PFSK-1 (cell line): Measurements from ENCODE around the gene GRAMD1B.

Source experiments
- FOXP2 ChIP-seq: optimal IDR thresholded peaks from 2 replicates; pipeline ENCODE3; 2011; ENCODE audit warnings: borderline replicate concordance, control low read depth, inconsistent platforms; ENCODE audit not compliant: insufficient read depth; ENCODE audit errors: extremely low read length, extremely low read depth
- POLR2AphosphoS5 ChIP-seq: IDR thresholded peaks from 2 replicates; pipeline ENCODE4 v1.6.1; 2012; ENCODE audit warnings: low read depth, mild to moderate bottlenecking, control low read depth, low read length, moderate library complexity
- REST ChIP-seq, 2 experiments: IDR thresholded peaks; 2 replicates each; pipeline versions ENCODE4 v1.6.1 to v1.8.0; 2011 to 2012; ENCODE audit warnings: low read depth in 2 of 2, low read length in 2 of 2, control low read depth in 1 of 2, inconsistent platforms in 1 of 2, mild to moderate bottlenecking in 1 of 2, moderate library complexity in 1 of 2; ENCODE audit not compliant: insufficient read depth in 1 of 2
- SIN3A ChIP-seq: IDR thresholded peaks from 2 replicates; pipeline ENCODE4 v1.6.1; 2012; ENCODE audit warnings: mild to moderate bottlenecking, low read length, moderate library complexity, borderline replicate concordance; ENCODE audit not compliant: insufficient read depth
- TAF1 ChIP-seq: IDR thresholded peaks from 2 replicates; pipeline ENCODE4 v1.6.1; 2012; ENCODE audit warnings: low read length, control low read depth, borderline replicate concordance; ENCODE audit not compliant: insufficient read depth

The GRAMD1B gene

GRCh38 chr11:123479048-123479837 is 49.2 kb downstream of the GRAMD1B start:
- TF ChIP-seq SIN3A (no peak), REST (IDR thresholded peaks at IDR 0.05; ENCODE audit: insufficient read depth in 1 of 2, low read depth in 2 of 2, low read length in 2 of 2) (no peak), FOXP2 (no peak), POLR2AphosphoS5 (no peak; the same call in 1 of the 2 replicates), TAF1 (no peak)

DNA sequence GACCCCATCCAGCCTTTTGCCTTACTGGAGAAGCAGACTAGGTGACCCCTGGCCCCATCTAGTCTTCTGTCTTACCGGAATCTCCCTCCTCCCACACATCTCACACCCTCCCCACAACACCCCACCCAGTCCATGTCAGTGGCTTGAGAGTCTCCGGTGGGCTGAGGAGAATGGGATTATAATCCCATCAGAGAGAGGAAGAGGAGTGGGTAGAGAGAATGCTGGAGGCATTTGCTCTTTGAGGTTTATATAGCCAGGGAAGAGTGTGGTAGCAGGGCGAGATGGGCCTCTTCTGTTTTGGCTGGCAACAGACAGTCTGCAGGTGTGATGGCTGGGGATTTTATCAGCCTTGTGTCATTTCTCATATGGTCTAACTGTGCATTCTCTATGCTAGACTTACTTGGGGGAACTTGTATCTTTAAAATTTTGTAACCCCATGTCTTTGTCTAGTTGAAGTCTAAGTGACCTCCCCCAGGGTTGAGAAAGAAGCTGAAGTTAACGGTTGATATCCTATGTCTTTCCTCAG is 50.3 kb downstream of the GRAMD1B start:
- no peak for TF ChIP-seq REST (IDR thresholded peaks at IDR 0.05; ENCODE audit: insufficient read depth in 1 of 2, low read depth in 2 of 2, low read length in 2 of 2)

DNA sequence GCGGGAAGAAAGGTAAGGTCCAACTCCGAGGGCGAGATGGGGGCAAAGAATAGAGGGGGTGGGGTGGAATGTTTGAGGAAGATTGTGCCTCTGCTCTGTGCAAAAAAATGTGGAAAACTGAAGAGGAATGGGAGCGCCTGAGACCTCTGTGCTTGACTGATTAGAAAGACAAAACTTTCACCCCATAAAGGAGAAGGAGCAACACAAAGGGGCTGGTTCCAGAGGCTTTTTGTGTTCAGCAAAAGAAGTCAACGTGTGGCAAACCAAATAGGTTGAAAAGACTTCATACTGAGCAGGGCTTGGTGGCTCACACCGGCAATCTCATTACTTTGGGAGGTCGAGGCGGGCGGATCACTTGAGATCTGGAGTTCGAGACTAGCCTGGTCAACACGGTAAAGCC is 50.8 kb downstream of the GRAMD1B start:
- TF ChIP-seq SIN3A: no peak

DNA sequence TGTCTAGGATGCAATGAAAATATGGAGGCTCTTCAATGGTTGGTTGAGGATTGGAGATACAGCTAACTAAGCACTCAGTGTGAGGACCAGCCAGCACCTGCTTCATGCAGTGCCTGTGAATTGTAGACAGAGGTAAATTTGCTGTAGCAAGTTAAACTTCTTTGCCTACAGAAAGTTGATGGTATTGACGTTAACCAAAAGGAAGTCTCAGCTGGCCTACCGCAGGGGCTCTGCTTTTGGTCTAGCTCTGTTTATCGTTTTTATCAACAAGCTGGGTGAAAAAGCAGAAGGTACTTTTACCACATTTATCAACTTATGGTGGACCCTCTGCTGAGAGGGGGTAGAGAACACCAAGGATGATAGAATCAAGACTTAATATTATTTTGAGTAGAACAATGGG is 51.6 kb downstream of the GRAMD1B start:
- TF ChIP-seq POLR2AphosphoS5 (no peak), SIN3A (no peak), FOXP2 (no peak), TAF1 (no peak), REST (IDR thresholded peaks at IDR 0.05; ENCODE audit: insufficient read depth in 1 of 2, low read depth in 2 of 2, low read length in 2 of 2) (no peak)

- no peak for TF ChIP-seq POLR2AphosphoS5
- no peak for TF ChIP-seq SIN3A
- TF ChIP-seq TAF1: no peak
- no peak for TF ChIP-seq FOXP2
- no peak for TF ChIP-seq REST (IDR thresholded peaks at IDR 0.05; ENCODE audit: insufficient read depth in 1 of 2, low read depth in 2 of 2, low read length in 2 of 2)
Measured at GRCh38 chr11:123482218-123482617, 52.1 kb downstream of the GRAMD1B start.
